Measurements from ENCODE around the gene HYLS1.

Gene HYLS1

DNA sequence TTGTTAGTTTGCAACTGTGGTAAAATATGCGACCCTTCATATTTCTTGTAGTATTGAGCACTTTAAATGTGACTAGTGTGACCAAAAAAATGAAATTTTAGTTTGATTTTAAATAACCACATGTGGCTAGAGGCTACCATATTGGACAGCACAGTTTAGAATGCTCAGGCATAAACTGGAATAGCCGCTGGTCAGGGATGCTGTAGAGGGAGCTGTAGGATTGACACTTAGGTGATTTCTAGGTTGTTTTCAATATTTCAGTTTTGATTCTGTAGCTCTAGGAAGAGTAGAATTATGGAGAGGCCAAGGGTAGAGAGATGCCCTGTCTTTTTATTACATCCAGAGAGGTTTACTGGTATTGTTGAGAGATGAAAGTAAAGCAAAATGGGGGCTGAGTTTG, 47.6 kb downstream of the HYLS1 start:
- no peaks in the 10 kb centered on the region for H3K79me2 ChIP-seq (ENCODE audit: control insufficient read depth, insufficient read depth, low read length, unreplicated experiment)
- H3K27ac ChIP-seq (ENCODE audit: low read depth, low read length), result no peak overlapping the region
- H3K4me1 ChIP-seq (ENCODE audit: control insufficient read depth, insufficient read depth, low read length, unreplicated experiment), result no peaks in the 10 kb centered on the region
- H3K4me3 ChIP-seq (ENCODE audit: low read depth, low read length), result no peak overlapping the region
- H3K36me3 ChIP-seq (ENCODE audit: insufficient read depth, low read length), result no peaks in the 10 kb centered on the region
- H3K27me3 ChIP-seq (ENCODE audit: insufficient read depth, low read length), result peaks cover 9% of the 10 kb centered on the region
- no peak overlapping the region for H2AFZ ChIP-seq (ENCODE audit: low read length, unreplicated experiment)

DNA sequence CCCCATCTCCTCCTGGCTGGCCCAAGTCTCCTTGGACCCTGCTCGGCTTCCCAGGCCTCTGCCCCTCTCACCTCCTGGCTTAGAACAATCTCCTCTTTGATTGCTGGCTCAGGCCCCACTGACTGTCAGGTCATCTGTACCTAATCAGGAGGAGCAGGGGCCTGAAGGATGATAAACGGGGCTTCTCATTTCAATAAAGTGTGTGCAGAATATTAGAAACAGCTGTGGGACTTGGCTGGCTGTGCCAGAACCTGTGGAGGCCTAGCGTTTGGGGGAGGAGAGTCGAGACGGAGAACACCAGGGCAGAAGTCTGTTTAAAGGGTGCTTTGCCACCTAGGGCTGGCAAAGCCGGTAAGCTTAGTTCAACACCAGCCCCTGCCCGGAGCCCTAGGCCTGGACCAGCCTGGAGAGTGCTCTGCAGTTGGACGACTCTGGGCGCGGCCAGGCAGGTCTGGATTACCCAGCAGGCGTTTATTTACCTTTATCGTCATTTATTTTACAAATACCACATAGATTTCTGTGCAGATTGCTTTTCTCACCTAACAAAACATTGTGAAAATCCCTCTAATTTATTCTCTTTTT, 48.2 kb downstream of the HYLS1 start:
- Histone ChIP-seq H2AFZ (ENCODE audit: low read length, unreplicated experiment) (no peak overlapping the region), H3K4me1 (ENCODE audit: control insufficient read depth, insufficient read depth, low read length, unreplicated experiment) (no peaks in the 10 kb centered on the region), H3K36me3 (ENCODE audit: insufficient read depth, low read length) (no peaks in the 10 kb centered on the region), H3K4me3 (ENCODE audit: low read depth, low read length) (no peak overlapping the region), H3K27ac (ENCODE audit: low read depth, low read length) (no peak overlapping the region), H3K79me2 (ENCODE audit: control insufficient read depth, insufficient read depth, low read length, unreplicated experiment) (no peaks in the 10 kb centered on the region), H3K27me3 (ENCODE audit: insufficient read depth, low read length) (peaks cover 9% of the 10 kb centered on the region)

DNA sequence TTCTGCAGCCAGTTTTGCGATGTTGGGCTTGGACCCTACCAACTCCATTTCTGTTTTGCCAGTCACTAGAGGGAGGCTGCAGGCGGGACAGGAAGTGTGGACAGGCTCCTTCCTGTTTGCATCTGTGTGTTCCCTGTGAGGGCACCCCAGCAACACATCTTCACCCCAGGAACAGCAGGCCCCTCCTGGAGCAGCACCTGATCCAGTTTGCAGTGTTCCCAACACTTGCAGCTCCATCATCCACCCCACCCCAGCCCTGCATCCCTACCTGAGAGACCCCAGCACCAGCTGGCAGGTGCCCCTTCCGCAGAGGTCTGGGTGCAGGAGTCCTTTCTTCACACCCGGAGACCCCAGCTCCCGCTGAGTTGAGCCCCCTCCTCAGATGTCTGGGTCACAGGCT, 51.0 kb downstream of the HYLS1 start:
- H3K27me3 ChIP-seq (ENCODE audit: insufficient read depth, low read length), result no peaks in the 10 kb centered on the region
- no peaks in the 10 kb centered on the region for H3K4me1 ChIP-seq (ENCODE audit: control insufficient read depth, insufficient read depth, low read length, unreplicated experiment)
- no peak overlapping the region for H2AFZ ChIP-seq (ENCODE audit: low read length, unreplicated experiment)
- no peak overlapping the region for H3K4me3 ChIP-seq (ENCODE audit: low read depth, low read length)
- no peak overlapping the region for H3K27ac ChIP-seq (ENCODE audit: low read depth, low read length)
- H3K79me2 ChIP-seq (ENCODE audit: control insufficient read depth, insufficient read depth, low read length, unreplicated experiment), result no peaks in the 10 kb centered on the region
- no peaks in the 10 kb centered on the region for H3K36me3 ChIP-seq (ENCODE audit: insufficient read depth, low read length)

DNA sequence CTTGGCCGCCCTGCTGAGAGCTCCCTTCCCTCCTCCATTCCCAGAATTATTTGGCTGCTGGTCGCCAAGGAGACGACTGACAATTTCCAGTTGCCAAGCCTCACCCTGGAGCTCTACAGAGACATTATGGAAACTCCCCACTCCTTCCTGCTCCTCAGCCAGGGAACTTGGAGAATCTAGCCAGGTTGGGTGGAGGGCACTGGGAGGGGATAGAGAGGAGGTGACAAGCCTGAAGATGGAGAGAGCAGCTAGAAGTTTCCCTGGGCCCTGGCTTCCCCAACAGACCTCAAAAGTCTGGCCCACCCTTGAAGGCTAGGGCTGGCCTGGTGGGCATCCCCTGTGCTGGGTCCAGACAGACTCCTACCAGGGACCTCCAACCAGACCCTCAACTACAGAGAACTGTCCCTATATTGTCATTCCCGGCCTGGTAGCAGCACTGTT, 51.6 kb downstream of the HYLS1 start:
- H3K27me3 ChIP-seq (ENCODE audit: insufficient read depth, low read length), result no peaks in the 10 kb centered on the region
- no peak overlapping the region for H3K27ac ChIP-seq (ENCODE audit: low read depth, low read length)
- no peaks in the 10 kb centered on the region for H3K79me2 ChIP-seq (ENCODE audit: control insufficient read depth, insufficient read depth, low read length, unreplicated experiment)
- no peak overlapping the region for H2AFZ ChIP-seq (ENCODE audit: low read length, unreplicated experiment)
- H3K4me1 ChIP-seq (ENCODE audit: control insufficient read depth, insufficient read depth, low read length, unreplicated experiment), result no peaks in the 10 kb centered on the region
- no peak overlapping the region for H3K4me3 ChIP-seq (ENCODE audit: low read depth, low read length)
- H3K36me3 ChIP-seq (ENCODE audit: insufficient read depth, low read length), result no peaks in the 10 kb centered on the region

DNA sequence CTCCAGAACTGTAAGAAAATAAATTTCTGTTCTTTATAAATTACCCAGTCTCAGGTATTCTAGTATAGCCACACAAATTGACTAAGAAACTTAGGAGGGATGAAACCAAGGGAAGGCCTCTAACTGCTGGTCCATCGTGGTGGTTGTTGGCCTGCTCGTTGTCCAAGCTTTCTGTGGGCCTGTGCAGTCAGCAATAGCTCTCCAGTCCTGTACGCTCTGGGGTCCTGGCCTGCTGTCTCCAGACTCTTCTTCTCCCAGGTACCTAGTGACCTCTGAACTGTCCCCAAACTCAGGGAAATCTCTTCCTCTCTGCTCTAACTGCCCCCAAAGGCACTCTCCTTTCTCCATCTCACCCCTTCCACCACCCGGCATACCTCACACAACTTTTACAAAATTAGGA, 52.7 kb downstream of the HYLS1 start:
- Histone ChIP-seq H3K79me2 (ENCODE audit: control insufficient read depth, insufficient read depth, low read length, unreplicated experiment) (no peaks in the 10 kb centered on the region), H3K36me3 (ENCODE audit: insufficient read depth, low read length) (no peaks in the 10 kb centered on the region), H3K4me1 (ENCODE audit: control insufficient read depth, insufficient read depth, low read length, unreplicated experiment) (no peaks in the 10 kb centered on the region), H2AFZ (ENCODE audit: low read length, unreplicated experiment) (no peak overlapping the region), H3K4me3 (ENCODE audit: low read depth, low read length) (no peak overlapping the region), H3K27ac (ENCODE audit: low read depth, low read length) (no peak overlapping the region), H3K27me3 (ENCODE audit: insufficient read depth, low read length) (no peaks in the 10 kb centered on the region)

DNA sequence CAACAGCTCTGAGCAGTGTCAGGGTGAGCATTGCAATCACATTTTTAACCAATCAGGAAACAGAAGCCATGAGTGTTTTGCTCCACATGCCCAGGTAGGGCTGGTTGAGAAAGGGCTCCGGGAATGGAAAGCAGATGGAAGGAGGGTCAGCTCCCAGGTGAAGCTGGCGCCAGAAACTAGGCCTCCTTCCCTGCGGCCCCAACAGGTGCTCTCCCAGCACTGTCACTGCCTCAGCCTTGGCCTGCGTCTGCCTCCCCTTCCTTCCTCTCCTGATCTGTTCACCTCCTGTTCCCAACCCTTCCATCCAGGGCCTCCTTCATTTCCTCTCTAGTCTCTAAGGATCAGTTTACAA, 53.8 kb downstream of the HYLS1 start:
- Histone ChIP-seq H3K27me3 (ENCODE audit: insufficient read depth, low read length) (no peaks in the 10 kb centered on the region), H3K79me2 (ENCODE audit: control insufficient read depth, insufficient read depth, low read length, unreplicated experiment) (no peaks in the 10 kb centered on the region), H3K4me1 (ENCODE audit: control insufficient read depth, insufficient read depth, low read length, unreplicated experiment) (no peaks in the 10 kb centered on the region), H3K36me3 (ENCODE audit: insufficient read depth, low read length) (no peaks in the 10 kb centered on the region), H3K4me3 (ENCODE audit: low read depth, low read length) (no peak overlapping the region), H3K27ac (ENCODE audit: low read depth, low read length) (no peak overlapping the region), H2AFZ (ENCODE audit: low read length, unreplicated experiment) (no peak overlapping the region)

DNA sequence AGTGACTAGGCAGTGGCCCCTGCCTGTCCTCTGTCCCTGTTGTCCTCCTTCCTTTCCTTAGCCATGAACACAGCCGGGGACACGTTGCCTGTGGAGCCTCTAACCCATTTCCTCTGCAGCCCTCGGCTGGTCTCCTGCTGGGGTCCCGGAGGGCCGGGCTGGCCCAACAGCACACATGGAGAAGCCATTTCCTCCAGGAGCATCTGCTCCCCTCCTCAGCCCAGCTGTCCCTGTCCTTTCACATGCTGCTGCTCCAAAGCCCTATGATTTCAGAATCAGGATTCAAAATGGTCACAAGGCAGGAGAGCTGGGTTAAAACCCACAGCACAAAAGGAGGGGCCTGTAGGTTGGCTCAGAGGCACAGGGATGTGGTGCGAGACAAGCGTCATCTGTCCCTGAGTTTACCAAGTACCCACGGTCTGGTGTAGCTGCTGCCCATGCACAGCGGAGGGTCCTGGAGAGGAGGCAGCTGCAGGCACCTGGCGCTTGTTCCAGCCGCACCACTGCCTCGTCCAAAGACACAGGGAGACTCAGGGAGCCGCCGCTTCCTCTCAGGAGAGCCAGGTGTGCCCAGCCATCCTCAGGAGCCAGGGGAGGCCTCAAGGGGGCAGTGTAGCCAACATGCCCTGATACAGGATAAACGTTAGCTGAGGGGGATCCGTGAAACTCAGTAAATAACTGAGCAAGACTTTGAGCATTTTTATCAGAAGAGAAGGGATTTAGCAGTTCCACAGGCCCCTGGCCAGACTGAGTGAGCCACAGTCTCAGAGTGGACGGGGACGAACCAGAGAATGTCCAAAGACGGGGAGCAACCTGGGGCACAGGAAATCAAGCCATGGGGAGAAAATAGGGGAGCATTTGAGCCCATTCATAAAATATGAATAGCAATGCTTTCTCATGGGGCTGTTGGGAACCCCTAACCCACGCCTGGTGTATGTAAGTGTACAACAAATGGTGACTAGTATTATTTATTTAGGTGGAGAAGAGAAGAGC, 54.4 kb downstream of the HYLS1 start:
- H3K27ac ChIP-seq (ENCODE audit: low read depth, low read length), result no peak overlapping the region
- no peaks in the 10 kb centered on the region for H3K79me2 ChIP-seq (ENCODE audit: control insufficient read depth, insufficient read depth, low read length, unreplicated experiment)
- H3K36me3 ChIP-seq (ENCODE audit: insufficient read depth, low read length), result no peaks in the 10 kb centered on the region
- H3K4me3 ChIP-seq (ENCODE audit: low read depth, low read length), result no peak overlapping the region
- H3K4me1 ChIP-seq (ENCODE audit: control insufficient read depth, insufficient read depth, low read length, unreplicated experiment), result no peaks in the 10 kb centered on the region
- H2AFZ ChIP-seq (ENCODE audit: low read length, unreplicated experiment), result no peak overlapping the region
- H3K27me3 ChIP-seq (ENCODE audit: insufficient read depth, low read length), result no peaks in the 10 kb centered on the region

DNA sequence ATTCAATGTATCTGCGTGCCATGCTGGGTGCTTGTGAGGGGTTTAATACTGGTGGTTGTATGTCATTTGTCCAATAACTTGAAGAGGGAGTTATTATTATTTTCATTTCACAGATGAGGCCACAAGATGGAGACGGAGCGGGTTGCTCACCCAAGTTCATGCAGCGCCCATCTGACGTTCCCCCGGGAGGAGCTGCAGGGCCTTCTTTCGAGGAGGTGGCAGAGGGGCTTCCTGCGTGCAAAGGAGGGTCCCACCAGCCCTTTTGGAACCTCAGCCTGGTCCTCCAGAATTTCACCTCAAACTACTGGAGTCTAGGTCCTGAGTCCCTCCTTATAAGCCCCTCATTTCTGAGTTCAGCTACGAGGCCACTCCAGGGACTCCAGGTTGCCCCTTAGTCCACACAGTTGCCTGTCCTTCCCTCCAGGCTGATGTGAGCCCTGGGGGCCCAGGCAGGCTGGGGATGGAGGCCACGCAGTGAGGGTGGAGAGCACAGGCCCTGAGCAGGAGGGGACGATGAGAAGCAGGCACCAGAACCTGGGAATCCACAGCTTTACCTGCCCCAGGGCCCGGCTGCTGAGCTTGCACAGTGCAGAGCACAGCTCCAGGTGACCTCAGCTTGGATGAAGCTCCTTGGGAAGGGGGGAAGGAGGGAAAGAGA, 55.4 kb downstream of the HYLS1 start:
- H3K4me1 ChIP-seq (ENCODE audit: control insufficient read depth, insufficient read depth, low read length, unreplicated experiment), result no peaks in the 10 kb centered on the region
- no peaks in the 10 kb centered on the region for H3K79me2 ChIP-seq (ENCODE audit: control insufficient read depth, insufficient read depth, low read length, unreplicated experiment)
- no peak overlapping the region for H3K27ac ChIP-seq (ENCODE audit: low read depth, low read length)
- H3K27me3 ChIP-seq (ENCODE audit: insufficient read depth, low read length), result no peaks in the 10 kb centered on the region
- no peaks in the 10 kb centered on the region for H3K36me3 ChIP-seq (ENCODE audit: insufficient read depth, low read length)
- no peak overlapping the region for H2AFZ ChIP-seq (ENCODE audit: low read length, unreplicated experiment)
- no peak overlapping the region for H3K4me3 ChIP-seq (ENCODE audit: low read depth, low read length)

DNA sequence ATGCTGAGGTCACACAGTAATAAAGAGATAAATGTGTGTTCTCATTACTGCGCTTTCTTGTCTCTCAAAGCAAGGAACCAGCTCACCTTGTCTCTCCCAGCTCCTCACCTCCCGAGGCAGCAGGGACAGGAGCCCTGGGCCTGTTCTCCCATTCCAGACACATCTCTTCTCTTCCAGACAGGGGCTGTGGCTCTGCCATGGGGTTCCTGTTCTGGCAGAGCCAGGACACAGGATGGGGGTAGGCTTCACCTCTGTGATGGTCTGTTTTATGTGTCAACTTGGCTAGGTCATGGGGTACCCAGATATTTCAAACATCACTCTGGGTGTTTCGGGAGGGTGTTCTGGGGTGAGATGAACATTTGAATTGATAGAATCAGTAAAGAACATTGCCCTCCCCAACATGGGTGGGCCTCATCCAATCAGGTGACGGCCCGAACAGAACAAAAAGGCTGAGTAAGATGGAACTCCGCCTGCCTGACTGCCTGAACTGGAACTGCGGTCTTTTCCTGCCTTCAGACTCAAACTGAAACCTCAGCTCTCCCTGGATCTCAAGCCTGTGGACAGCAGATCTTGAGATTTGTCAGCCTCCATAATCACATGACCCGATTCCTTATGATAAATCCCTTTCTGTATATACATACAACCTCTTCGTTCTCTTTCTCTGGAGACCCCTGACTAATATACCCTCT, 56.3 kb downstream of the HYLS1 start:
- Histone ChIP-seq H3K36me3 (ENCODE audit: insufficient read depth, low read length) (no peaks in the 10 kb centered on the region), H2AFZ (ENCODE audit: low read length, unreplicated experiment) (no peak overlapping the region), H3K4me1 (ENCODE audit: control insufficient read depth, insufficient read depth, low read length, unreplicated experiment) (no peaks in the 10 kb centered on the region), H3K79me2 (ENCODE audit: control insufficient read depth, insufficient read depth, low read length, unreplicated experiment) (no peaks in the 10 kb centered on the region), H3K27me3 (ENCODE audit: insufficient read depth, low read length) (no peaks in the 10 kb centered on the region), H3K4me3 (ENCODE audit: low read depth, low read length) (no peak overlapping the region), H3K27ac (ENCODE audit: low read depth, low read length) (no peak overlapping the region)

DNA sequence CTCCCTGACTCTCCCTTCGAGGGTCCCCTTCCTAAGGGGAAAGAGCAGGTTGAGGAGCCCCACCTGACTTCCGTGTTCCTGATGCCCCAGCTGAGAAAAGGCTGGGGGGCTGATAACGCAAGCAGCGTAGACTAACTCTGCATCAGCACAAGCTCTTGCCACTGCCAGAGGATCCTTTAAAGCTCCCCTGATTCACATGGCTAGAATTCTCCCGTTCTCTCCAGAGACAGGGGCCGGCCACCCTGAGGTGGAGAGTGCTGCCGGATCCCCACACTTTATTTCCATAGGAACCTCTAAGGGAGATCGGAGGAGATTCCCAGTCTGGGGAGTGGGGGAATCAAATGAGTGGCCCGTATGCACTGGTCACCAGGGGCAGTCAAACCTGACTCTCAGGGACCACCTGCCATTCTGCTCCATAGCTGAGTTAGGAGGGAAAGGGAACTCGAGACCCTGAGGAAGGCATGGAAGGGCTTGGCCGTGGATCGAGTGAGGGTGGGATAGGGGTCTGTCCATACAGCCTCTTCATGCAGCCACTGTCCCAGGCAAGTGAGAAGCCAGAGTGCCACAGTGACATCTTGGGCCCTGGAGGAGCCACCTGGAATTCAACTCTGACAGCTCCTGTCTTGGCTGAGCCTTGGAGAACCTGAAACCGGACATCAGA, 57.0 kb downstream of the HYLS1 start:
- no peaks in the 10 kb centered on the region for H3K79me2 ChIP-seq (ENCODE audit: control insufficient read depth, insufficient read depth, low read length, unreplicated experiment)
- no peak overlapping the region for H2AFZ ChIP-seq (ENCODE audit: low read length, unreplicated experiment)
- no peak overlapping the region for H3K4me3 ChIP-seq (ENCODE audit: low read depth, low read length)
- no peaks in the 10 kb centered on the region for H3K36me3 ChIP-seq (ENCODE audit: insufficient read depth, low read length)
- no peaks in the 10 kb centered on the region for H3K27me3 ChIP-seq (ENCODE audit: insufficient read depth, low read length)
- no peaks in the 10 kb centered on the region for H3K4me1 ChIP-seq (ENCODE audit: control insufficient read depth, insufficient read depth, low read length, unreplicated experiment)
- no peak overlapping the region for H3K27ac ChIP-seq (ENCODE audit: low read depth, low read length)
